HG02938 (cell line): Measurements from ENCODE around the gene KANK3.
"Not testable (repeated sequence)": the region's sequence is repeated elsewhere in the genome, so short reads cannot be mapped to it uniquely, and the experiment has no call there.

ENCODE experiments used
- ATAC-seq: cut with Tn5 transposase; IDR thresholded peaks from one replicate; pipeline ENCODE4 v1.9.1; 2021; ENCODE audit warnings: mild to moderate bottlenecking, moderate library complexity; ENCODE audit not compliant: unreplicated experiment

KANK3 gene

DNA sequence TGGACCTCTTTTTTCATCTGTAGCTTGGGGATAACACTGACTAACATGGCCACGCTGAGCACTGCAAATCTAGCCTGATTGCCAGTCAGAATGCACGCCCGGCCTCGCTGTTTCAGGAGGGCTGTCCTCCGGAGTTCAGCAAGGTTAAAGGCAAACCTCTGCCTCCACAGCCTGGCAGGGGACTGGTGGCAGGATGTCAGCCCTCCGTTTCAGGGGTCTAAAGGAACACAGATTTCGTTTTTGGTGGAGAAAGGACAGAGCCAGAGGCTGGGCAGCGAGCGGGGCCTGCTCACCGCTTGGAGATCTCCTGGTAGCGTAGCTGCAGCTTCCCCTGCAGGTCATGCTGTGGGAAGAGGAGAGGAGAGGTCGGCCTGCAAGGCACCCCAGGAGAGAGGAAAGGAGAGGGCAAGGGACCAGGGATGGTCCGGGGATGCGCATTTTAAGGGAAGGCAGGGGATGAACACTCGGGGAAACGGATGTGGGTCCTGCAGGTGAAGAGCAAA is 22.4 kb downstream of the KANK3 start:
- no peak for ATAC-seq

DNA sequence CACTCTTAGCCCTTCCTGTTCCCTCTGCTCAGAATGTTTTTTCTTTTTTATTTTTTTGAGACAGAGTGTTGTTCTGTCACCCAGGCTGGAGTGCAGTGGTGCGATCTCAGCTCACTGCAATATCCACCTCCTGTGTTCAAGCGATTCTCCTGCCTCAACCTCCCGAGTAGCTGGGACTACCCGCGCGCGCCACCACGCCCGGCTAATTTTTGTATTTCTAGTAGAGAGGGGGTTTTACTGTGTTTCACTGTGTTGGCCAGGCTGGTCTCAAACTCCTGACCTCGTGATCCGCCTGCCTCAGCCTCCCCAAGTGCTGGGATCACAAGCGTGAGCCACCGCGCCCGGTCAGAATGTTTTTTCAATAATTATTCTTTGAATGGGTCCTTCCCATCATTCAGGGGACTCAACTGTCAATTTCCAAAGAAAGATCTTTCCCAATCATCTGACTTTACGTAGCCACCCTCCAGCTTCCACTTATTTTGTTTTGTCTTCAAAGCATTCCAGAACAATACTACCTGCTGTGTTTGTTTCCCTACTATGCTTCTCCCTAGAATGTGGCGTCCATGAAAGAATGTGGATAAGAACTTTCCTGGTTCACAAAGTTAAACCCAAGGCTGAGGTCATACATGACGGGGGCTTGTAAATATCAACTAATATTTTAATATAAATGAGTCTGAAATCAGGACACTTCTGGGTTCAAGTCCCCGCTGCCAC is 23.1 kb downstream of the KANK3 start:
- ATAC-seq = no peak

DNA sequence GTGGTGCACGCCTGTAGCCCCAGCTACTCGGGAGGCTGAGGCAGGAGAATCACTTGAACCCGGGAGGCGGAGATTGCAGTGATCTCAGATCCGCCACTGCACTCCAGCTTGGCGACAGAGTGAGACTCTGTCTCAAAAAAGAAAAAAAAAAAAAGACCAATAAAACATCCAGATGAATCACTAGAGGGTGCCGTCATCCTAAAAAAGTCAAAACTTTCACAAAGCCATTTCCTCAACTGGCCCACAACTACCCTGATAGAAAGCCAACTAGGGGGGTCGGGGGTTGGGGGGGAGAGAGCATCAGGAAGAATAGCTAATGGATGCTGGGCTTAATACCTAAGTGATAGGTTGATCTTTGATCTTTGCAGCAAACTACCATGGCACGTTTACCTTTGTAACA is 24.2 kb downstream of the KANK3 start:
- not testable (repeated sequence) for ATAC-seq

DNA sequence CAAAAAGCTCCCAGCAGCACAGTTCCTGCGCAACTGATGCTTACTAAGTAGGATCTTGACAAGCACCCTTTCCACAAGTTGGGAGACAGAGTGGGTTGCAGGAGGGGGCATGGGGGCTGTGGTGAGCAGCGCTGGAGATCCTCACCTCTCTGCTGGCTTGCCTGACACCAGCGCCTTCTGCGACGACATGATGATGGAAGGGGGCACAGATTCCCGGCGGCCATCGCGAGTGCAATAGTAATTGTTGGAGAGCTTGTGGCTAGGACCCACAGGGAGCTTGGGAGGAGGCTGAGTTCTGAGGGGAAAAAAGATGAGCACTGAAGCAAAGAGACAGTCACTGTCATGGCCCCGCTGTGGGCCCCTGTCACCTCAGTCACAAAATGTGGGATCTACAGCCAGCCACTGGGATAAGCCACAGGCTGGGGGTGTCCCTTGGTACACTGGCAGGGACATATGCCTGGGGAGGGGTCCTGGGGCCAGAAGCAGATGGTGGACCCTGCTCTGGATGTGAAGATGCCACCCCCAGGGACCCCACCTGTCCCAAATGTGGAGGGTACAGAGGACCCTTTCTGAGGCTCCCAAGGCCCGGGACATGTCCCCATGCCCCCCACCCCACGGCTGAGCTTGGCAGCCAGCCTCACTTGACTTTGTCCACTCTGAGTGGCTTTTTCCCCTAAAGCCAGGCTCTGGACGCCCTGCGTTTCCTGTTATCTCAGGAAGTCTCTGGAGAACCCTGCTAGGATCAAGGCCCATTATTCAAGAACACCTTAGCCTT is 26.5 kb downstream of the KANK3 start:
- no peak for ATAC-seq

DNA sequence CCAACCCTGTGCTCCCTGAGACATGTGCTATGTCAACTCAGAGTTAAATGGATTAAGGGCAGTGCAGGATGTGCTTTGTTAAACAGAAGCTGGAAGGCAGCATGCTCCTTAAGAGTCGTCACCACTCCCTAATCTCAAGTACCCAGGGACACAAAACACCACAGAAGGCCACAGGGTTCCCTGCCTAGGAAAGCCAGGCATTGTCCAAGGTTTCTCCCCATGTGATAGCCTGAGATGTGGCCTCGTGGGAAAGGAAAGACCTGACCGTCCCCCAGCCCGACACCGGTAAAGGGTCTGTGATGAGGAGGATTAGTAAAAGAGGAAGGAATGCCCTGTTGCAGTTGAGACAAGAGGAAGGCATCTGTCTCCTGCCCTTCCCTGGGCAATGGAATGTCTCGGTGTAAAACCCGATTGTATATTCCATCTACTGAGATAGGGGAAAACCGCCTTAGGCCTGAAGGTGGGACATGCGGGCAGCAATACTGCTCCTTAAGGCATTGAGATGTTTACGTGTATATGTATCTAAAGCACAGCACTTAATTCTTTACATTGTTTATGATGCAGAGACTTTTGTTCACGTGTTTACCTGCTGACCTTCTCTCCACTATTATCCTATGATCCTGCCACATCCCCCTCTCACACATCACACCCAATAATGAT is 28.0 kb downstream of the KANK3 start:
- ATAC-seq = not testable (repeated sequence)

DNA sequence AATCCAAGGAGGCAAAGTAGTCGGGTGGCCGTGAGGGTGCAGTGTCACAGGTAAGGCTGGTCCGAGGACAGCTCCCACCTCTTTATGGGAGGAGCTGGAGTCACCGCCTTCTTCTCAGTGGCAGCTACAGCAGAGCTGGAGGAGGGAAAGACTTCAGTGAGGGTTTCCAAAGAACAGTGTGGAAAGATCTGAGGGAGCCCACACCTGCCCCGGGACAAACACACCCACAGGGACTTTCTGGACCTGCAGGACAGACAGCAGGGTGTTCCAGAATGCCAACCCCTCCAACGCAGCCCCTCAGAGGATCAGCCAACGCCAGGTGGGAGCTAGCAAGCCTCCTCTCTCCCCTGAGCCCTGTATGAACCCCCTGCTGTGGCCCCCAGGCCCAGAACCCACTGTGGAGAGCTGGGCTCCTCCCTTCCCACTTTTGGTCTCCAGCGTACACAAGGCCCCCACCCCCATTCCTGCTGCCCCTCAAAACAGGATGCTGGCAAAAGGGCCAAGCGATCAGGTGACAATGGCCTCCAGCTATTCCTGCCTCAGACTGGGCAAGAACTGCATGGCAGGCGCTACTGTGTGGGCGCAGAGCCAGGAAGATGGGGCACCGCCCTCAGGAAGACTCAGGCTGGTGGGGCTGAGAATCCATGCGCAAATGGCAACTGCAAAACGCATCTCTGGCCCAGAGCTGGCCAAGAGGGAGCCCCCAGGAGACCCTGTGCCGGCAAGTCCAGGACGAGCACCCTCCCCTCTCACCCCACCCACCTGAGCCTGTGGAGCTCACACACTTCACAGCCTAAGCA is 31.4 kb downstream of the KANK3 start:
- ATAC-seq = no peak

DNA sequence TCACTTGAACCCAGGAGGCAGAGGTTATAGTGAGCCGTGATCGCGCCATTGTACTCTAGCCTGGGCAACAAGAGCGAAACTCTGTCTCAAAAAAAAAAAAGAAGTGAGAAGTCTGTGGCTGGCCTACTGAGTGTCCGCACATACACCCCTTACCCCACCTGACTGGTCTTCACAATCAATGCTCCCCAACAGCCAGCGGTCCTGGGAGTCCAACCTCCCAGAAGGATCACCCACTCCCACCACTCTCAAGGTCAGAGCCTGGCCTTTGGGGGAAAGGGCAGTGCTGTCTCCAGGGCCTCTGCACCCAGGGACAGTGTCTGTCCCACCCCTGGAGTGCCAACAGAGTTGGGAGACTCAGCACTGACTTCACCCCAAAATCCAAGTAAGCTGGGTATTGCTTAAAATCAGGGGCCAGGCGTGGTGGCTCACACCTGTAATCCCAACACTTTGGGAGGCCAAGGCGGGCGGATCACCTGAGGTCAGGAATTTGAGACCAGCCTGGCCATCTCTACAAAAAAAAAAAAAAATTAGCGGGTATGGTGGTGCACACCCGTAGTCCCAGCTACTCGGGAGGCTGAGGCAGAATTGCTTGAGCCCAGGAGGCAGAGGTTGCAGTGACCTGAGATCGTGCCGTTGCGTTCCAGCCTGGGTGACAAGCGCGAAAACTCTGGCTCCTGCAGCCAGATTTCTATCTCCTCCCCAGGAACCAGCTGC is 32.6 kb downstream of the KANK3 start:
- ATAC-seq = no peak

DNA sequence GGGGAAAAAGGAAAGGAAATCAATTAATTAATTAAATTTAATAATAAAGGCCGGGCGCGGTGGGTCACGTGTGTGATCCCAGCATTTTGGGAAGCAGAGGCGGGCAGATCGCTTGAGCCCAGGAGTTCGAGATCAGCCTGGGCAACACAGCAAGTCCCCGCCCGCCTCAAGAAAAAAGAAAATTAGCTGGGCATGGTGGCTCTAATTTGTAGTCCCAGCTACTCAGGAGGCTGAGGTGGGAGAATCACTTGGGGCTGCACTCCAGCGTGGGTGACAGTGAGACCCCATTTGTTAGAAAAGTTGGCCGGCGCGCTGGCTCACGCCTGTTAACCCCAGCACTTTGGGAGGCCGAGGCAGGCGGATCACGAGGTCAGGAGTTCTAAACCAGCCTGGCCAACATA is 34.2 kb downstream of the KANK3 start:
- ATAC-seq = no peak

DNA sequence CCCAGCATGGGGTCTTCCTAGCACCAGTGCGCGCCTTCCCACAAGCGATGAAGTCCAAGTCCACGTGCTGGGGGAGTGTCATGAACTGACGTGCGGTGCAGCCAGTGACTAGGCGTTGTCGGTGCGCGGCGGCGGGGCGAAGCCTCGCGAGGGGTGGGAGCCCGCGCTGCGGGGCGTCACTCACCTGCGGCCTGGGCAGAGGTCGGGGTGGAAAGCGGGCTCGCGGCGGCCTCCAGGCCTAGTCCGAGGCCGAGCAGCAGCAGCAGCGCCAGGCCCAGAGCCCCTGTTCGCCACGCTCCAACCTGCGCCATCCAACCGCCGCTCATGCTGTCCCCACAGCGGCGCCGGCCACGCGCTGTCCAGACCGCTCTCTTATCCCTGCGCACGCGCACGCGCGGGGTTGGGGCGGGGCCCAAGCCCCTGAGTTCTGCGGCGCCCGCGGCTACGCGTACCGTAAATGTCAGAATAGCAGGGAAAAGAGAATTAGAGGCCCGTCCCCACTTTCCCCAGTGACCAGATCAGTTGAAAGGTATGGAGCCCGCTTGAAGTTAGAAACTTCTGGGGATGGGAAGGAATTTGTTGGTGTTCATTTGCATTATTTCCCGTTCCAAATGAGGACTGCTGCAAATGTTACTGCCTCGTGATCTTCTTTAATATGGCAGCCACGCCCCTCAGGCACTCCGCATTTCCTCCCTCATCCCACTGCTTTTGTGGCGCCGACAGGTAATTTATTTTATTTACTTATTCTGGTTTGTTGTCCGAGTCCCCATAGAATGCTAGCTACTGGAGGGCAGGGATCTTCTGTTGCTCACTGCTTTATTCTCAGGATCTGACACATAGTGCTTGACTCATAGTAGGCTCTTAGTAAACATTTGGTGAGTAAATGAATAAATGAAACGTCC is 34.8 kb downstream of the KANK3 start, which contains the start of gene CD320:
Gene CD320, minus strand, starts transcription at position 394 of the 902 bp plus-strand sequence. Its CDS starts 68 bp downstream, at position 326.
- ATAC-seq = peak; percentile 82

DNA sequence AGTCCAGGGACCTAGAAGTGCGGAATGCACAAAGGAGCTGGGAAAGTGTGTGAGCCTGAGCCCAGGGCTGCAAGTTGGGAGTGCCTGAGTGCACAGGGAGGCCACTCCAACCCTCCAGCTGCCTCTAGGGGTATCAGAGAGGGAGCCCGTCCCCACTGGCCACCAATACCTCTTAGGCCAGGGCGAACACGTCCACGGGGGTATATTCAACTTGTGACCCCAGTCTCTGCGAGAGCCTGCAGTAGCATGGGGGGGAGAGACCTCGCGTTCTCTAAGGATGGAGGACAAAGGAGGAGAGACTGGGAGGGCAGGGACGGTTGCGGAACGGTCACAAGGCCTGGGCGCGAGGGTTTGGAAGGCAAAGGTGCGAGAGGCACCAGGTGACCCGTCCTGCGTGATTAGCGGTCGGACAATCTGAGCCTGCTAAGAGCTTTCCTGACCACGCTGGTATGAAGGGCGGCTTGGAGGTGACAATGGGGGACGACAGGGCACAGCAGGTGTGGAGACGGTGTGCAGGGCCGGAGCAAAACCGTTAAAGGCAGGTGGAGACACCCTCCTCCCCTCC is 35.6 kb downstream of the KANK3 start:
- no peak for ATAC-seq

DNA sequence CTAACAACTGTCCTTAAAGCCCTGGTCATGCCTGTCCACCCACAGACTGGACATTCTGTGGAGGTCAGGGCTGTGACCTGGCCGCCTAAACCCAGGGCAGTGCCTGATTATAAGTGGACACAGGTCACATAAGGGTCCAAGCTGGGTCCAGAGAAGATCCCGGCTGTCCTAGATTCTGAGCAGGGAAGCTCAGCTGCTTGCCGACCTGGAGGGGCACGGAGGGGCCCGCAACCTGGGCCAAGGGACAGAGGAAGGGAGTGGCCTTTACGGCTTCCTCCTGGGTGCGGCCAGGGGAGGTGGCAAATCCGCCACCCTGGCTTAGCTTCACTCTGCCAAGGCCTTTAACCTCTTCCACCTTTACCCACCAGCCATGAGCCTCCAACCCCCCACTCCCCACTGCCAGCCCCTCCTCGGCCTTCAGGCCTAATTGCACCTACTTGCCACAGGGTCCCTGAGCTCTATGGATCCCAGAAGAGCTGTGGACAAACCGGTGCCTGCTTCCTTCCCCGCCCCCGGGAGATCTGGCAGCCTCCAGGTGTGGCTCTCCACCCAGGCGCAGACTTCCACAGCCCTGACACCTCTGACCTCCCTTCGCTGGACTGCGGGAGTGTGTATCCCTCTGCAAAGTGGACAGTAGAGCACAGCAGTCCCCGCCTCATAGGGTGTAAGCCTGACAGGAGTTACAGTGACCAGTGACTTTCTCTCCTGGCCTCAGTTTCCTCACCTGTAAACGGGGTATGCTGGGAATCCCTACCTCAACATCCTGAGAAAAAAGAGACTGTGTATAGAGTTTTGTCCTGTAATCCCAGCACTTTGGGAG is 36.6 kb downstream of the KANK3 start:
- no peak for ATAC-seq

DNA sequence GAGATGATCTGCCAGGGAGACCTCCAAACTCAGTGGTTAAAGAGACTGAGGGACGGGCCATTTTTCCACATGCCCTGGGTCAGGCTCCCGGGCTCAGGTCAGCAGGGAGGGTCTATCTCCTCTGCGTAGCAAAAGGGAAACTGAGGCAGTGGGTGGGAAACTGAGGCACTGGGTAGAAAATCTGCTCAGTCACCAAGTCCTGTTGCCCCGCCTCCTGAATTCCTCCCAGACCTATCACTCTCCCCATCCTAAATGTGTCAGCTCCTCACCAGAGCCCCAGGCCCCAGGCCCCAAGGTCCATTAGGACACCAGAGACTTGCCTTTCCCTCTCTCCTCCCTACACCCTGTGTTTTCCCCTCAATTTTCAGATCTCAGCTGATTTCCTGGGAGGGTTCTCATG is 37.3 kb downstream of the KANK3 start:
- no peak for ATAC-seq

DNA sequence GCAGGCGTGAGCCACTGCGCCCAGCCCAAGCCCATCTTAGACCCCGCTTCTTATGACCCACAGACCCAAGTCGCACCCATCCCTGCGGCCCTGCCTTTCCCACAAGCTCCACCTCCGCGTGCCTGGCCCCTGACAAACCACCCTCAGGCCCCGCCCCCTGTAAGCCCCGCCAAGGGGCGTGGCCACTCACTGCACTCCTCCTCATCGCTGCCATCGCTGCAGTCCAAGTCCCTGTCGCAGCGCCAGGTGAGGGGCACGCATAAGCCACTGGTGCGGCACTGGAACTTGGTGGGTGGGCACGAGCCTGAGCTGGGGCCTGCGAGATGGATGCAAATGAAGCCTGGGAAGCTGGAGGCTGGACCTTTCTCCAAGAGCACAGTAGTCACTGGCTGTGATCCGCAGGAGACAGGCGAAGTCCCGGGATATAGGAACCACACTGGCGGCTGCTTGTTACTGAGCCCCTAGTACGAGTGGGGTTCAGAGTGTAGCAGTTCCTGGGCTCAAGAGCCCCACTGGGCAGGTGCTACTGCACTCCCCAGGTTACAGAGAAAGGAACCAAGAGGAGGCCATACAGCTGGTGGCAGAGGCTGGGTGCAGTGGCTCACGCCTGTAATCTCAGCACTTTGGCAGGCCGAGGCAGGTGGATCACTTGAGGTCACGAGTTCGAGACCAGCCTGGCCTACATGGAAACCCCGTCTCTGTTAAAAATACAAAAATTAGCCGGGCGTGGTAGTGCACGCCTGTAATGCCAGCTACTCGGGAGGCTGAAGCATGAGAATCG is 38.0 kb downstream of the KANK3 start:
- no peak for ATAC-seq

DNA sequence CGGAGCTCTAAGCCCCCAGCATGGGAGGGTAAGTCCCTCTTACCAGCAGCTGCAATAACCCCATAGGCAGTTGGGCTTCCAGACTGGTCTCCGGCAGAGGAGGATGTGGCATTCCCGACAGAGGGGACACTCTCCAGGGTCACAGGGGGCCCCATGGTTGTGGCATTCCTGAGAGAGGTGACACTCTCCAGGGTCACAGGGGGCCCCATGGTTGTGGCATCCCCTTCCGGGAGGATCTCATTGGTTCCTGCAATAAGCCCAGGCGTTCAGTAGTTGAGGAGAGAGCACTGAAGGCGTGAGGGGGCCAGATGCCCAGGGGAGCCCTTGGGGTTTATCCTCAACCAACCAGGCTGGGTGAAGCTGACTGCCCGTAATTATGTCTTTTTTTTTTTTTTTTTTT is 40.3 kb downstream of the KANK3 start:
- ATAC-seq = no peak

DNA sequence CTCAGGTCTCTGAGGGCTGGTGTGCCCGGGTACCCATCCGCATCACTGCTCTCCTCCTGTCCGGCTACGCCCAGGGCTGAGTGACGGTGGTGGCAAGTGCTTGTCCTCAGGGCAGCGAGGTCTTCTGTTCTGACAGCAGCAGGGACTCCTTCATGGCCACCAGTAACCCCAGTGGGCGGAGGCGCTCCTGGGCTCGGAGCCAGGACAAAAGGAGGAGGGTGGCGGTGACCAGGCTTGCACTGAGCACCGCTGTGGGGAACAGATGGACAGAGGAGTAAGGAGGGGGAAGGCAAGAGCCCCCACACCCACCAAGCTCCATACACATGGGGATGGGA is 40.7 kb downstream of the KANK3 start:
- ATAC-seq = no peak

DNA sequence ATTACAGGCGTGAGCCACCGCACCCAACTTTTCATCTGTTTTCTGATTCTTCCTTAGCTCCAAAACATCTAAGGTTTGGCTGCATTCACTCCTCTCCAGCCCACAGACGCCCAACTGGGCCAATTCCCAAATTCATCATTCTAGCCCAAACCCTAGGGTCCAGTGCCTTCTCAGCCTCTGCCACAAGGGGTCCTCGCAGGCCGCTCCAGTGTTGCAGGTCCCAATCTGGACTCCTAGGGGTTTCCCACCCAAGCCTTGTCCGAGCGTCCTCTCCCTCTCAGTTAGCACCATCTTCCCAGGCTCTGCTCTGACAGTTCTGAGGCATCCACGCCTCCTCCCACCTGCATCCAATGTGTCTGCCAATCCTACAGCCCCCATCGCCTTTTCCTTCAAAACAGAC is 51.7 kb downstream of the KANK3 start:
- ATAC-seq = not testable (repeated sequence)

DNA sequence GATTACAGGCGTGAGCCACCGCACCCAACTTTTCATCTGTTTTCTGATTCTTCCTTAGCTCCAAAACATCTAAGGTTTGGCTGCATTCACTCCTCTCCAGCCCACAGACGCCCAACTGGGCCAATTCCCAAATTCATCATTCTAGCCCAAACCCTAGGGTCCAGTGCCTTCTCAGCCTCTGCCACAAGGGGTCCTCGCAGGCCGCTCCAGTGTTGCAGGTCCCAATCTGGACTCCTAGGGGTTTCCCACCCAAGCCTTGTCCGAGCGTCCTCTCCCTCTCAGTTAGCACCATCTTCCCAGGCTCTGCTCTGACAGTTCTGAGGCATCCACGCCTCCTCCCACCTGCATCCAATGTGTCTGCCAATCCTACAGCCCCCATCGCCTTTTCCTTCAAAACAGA is 66.6 kb downstream of the KANK3 start:
- ATAC-seq = not testable (repeated sequence)
